HG03575 (cell line): ENCODE results near the gene ANO3.
"Not testable (repeated sequence)": the region's sequence is repeated elsewhere in the genome, so short reads cannot be mapped to it uniquely, and the experiment has no call there.

Experiments
- ATAC-seq: cut with Tn5 transposase; IDR thresholded peaks from one replicate; pipeline ENCODE4 v1.9.1; 2021; ENCODE audit not compliant: unreplicated experiment, insufficient number of reproducible peaks, low FRiP score; ENCODE audit errors: extremely low read depth

The ANO3 gene

DNA sequence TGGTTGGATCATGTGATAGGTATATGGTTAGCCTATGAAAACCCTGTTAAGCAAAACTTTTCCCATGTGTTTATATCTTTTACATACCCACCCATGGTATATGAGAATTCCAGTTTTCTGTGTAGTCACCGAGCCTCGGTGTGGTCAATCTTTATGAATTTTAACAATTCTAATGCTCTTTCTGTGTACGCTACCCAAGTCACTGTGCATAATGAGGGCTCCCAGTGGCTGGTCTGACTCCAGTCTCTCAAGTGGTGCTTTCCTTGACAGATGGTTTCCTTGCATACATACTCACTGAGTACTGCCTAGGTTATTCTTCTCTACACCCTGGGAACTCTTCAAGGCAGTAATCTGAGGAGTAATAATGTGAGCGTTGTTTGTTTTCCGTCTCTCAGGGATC, 222.5 kb downstream of the ANO3 start:
- ATAC-seq, result no peak

DNA sequence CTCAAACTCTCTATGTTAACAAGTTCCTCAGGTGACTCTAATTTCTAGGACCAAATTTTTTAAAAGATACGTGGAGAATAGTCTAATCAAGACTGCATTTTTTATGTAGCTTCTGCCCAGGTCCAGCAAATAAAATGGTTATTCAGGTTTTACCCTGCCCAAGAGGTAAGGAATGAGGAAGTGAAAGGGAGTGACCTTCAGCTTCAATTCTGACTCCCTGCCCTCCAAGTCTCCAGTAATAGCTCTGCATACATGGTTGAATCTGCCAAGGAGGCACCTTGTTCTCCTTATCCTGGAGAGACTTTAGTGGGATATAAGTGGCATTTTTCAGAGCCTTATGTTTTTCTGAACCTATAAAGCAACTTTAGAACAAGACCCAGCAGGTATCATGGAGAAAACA, 224.7 kb downstream of the ANO3 start:
- ATAC-seq, result no peak

DNA sequence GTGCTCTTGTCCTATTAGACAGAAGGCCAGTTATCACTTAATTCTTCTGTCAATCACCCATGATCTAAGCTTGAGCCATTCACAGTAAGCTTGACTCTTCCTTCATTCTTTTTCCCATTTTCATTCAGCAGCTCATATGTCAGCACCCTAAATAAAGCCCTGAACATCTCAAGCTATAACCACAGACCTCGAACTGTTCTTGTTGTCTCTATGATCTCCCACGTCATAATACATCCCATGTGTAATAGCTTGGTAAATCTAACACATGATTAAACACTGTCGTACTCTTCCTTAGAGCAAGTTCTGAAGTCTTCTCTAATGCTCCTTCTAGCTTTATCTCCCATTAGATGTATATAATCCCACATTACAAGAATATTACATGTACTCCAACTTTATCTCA, 225.7 kb downstream of the ANO3 start:
- ATAC-seq, result no peak

DNA sequence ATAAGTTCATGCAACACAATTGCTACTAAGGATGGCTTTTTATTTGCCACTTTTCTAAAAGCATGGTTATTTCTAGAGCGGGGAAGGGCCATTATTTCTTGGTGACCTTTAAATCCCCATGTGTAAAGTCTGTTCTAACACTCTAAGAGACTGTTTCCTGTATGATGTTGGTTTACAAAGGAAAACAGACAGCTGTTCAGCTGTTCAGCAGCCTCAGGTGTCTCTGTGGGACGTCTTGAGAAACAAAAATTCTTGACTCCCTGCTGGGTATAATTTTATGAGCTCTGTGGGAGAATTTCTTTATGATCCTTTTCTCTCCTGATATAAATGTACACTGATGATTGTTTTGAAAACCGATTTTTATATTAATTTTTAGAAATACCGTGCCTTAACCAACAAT, 226.3 kb downstream of the ANO3 start:
- no peak for ATAC-seq

DNA sequence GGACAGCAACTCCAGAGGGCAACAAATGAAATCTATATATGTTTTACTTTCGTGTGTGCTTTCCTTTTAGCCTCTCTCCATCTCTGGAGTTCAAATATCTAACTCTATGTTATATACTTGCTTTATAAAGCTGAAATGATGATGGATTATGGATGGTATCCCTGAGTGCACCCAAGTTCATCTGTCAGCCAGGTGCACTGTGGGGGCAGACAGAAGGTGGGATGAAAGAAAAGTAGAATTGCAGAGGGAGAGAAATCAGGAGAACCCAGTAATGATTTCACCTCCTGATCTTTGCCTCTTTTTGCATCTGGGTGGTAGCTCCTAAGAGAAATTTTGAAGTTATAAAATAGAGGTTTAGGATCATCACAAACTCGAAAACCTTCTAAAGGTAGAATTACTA, 237.7 kb downstream of the ANO3 start:
- no peak for ATAC-seq

DNA sequence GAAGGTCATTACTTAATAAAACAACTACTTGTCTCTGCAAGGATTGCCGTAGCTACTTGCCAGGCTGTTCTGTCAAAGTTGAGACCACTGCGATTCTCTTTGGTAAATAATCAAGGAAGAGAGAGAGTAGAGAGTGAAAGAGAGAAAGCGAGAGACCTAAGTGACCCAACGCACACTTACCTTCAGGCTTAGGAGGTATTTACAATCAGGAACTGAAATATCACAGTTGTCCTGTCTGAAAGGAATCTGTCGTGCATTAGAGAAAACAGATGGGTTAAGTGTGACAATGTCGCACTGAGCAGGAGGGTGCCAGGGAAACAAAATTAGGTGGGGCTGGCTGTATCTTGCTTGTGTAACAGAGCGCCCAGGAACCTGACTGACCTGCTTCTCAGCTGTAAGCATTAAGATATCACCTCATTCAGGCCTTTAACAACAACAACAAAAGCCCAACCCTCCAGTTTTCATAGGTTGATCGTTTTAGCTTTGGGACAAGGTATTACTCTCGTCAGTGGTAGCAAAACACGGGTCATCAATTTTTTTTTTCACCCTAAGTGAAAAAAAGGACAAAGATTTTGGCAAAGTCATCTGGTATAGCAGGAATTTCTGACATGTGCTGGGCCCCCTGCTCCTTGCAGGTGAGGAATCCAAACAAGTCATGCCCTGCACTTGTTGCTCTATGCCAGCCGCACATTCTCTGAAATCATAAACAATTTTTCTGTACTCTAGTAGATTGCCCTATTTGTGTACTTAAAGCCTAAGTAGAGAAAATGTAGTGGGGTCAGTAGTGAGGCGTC, 240.1 kb downstream of the ANO3 start, which contains the start of gene MUC15:
Gene MUC15 (minus strand): TSS at position 403 of the 794 bp plus-strand sequence. CDS start 5,169 bp downstream, outside the sequence.
- ATAC-seq, result no peak

DNA sequence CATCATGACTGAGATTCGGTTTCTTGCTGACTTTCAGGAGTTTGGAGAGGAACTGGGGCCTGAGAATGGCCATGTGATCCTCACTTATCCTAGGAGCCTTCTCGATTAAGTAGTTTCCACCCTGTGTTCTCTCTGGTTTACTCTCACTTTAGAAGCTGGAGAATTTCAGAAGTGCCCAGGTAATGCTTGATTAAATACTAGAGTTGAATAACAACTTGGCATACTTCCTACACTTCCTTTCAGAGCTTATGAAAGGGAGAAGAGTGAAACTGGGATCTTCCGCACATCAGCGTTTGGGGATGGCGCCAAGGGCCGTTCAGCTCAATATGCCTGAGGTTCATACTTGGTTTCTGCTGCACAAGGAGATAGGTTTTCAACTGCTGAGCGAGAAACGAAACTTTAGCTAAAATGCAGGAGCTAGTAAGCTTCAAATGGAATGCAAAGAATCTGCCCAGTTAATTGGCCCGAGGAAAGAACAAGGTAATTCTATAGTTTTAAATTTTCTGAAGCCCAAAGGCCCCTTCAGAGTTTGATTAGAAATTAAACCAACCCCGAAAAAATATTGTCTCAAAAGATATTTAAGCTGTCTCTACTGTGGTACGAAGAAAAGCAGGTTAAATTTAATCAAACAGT, 241.0 kb downstream of the ANO3 start:
- ATAC-seq, result no peak

DNA sequence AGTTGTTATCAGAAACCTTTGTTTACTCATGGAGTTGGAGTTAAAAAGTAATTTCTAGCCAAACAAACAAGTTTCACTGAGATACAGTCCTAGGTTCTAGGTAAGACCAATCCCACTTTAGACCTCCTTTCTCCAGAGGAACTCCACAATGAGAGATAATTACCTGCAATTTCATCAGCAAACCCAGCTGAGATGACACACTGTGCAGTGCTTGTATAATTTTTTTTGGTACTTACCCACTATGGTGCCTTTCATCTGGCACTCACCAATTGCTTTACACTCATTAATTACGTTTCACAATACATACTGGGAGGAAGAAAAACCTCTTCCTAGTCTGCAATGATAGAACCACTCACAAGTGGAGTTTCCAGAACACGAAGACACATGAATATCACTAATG, 242.0 kb downstream of the ANO3 start:
- ATAC-seq, result no peak

DNA sequence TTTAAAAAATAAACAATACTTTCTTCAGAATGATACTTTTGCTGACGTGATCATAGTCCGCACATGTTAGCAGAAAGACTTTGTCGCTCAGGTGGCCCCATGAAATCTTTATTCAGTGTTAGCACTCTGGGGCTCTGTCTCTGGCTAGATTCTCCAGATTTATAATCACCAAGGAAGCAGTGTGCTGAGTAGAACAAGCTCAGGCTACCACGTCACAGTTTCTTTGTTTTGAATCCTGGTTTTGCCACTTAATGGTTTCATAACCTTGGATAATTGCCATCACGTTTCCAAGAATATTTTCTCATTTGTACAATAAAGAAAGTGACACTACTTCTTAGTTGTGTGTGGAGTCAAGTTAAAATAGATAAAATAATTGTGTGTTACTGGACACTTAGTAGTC, 244.0 kb downstream of the ANO3 start:
- no peak for ATAC-seq

DNA sequence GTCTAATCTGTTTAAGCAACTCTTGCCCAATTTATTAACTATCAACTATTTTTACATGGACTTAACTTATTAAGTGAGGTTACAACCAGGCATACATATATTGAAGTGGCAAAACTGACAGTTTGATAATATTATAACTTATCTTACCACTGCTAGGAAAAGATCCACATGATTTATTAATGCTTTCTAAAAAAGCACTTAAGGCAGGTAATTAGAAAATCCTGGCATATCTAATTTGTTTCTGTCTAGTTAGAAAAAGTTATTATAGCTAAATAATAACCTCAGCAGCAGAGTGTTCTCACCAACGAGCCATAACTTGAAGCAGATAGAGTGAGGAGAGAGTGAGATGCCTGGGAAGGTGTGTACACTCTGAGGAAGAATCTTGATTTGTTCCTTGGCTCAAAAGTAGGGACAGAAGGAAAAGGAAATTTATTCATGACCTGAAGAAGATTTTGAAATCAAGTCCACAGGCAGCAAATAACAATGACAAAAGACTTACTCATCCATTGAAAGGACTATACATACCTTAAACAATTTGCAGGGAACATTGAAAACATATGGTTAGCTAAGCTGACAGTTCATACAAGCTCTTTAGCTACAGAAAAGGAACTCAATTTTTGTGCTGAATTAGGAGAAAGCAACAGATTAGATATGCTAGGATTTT, 247.2 kb downstream of the ANO3 start:
- no peak for ATAC-seq

DNA sequence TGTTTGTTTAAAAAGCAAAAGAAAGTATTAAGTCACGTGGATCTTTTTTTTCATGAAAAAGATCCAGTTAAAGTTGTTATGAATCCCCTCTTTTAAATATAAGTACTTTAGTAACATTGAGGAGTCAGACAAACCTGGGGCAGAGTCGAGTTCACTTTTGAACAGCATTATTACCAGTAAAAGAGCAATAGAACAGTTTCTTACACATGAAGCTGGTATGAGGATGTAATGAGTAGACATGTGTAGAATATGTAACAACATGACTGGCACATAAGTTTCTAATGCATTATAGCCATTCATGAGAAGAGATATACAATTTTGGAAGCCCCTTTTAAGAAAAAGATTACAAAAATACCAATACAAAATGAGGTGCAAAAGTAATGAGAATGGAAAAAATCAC, 247.8 kb downstream of the ANO3 start:
- no peak for ATAC-seq

DNA sequence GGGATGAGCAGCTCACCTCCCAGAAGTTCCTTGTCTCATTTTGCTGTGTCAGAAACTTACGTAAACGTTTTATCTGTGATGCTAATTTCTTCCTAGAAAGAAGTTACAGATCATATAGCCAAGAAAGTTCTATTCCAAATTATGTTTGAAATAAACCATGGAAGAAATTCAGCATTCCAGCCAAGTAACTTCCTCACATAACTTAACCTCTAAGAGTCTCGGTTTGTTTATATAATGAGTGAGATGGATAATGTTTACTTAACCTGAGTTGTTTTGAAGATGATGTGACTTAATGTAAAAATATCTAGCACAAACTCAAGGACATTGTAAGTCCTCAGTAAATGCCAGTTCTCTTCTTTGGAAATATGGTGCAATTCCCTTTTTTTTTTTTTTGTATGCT, 249.0 kb downstream of the ANO3 start:
- ATAC-seq, result no peak

DNA sequence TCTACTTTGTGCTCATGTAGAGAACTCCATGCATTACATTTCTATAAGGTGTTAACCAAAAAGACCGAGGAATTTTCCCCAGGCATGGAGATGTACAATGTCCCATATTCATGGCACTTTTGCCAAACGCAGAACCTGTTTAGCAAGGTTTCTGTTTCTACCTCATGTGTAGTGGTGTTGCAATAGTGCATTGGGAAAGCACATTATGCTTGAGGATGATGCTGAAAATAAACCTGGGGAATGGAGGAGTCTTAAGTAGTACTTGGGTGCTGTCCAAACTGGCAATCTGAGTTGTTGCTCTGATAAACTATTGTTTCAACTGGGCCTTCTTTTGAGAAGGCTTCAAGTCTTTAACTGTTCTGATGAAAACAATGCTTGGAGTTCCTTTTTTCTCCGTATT, 251.6 kb downstream of the ANO3 start:
- ATAC-seq, result no peak

DNA sequence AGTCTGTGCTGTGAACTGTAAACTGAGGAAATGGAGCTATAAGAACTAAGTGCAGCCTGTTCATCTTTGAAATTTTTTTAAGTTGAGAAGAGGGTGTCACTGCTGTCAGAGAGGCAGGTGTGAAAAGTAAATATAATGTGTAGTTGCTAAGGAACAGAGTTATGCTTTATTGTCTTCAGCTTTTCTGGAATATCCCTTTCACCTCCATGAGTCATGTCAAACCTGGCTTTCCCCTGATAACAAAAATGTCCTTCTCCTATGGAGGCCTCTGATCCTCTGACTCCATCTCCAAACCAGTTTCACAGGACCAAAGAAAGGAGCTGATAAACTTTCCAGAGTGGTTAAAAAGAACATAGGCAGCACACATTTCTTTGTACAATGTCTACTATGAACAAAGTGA, 252.9 kb downstream of the ANO3 start:
- ATAC-seq, result no peak

DNA sequence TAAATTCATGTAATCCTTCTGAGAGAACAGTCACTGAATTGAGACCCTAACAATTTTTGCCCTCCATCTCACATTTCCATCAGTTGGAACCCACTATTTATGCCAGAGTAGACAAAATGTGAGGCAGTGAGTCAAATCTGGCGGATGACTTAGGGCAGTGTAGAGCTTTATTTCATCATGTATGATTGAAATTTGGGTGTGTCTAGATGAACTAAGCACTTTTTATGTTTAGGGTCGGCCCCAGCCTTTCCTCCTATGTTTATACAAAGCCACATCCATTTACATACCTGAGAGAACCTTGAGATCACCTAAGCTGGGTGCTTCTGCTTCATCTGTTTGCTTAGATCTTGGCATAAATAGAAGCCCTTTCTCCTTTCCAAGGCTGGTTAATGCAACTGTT, 255.1 kb downstream of the ANO3 start:
- no peak for ATAC-seq

DNA sequence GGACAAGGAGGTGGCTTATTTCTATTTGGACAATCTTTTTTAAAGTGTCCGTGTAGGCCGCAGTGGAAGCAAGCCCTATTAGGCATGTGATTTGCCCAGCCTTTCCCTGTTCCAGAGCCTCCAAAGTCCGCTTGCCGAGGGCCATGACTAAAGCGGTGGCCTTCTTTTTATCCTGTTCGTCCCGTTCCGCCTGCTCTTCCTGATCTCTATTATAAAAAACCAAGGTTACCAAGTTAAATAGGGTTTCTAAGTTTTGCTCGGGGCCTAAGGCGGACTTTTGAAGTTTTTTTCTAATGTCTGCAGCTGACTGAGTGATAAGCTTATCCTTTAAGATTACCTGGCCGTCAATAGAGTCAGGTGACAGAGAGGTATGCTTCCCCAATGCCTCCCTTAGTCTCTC, 261.8 kb downstream of the ANO3 start:
- no peak for ATAC-seq

DNA sequence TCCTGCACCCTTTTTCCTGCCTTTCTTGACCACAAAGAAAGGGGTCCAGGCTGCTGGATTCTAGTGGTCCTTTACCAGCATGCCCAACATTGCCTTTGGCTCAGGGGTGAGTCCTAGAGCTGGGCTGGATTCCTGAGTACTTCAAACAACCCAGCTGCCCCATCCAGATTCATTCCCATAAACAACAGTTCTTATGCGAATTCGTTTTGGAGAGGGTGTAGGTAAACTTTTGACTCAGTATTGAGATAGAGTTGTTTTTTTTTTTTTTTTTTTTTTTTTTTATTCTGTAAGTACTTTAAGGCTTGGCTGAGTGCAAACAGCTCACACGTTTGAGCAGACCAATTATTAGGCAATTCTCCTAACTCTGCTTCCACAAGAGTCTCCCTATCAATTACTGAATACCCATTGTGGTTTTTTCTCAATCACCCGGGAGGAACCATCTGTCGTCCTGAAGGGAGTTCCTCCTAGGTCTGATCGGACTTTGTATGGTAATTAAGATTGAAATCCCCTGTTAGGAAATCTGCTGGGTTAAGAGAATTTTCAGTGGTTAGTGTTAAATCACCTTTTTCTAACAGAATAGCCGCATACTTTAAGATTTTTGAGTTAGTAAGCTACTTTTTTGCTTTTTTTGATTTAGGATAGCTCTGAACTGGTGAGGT, 263.4 kb downstream of the ANO3 start:
- ATAC-seq, result not testable (repeated sequence)

DNA sequence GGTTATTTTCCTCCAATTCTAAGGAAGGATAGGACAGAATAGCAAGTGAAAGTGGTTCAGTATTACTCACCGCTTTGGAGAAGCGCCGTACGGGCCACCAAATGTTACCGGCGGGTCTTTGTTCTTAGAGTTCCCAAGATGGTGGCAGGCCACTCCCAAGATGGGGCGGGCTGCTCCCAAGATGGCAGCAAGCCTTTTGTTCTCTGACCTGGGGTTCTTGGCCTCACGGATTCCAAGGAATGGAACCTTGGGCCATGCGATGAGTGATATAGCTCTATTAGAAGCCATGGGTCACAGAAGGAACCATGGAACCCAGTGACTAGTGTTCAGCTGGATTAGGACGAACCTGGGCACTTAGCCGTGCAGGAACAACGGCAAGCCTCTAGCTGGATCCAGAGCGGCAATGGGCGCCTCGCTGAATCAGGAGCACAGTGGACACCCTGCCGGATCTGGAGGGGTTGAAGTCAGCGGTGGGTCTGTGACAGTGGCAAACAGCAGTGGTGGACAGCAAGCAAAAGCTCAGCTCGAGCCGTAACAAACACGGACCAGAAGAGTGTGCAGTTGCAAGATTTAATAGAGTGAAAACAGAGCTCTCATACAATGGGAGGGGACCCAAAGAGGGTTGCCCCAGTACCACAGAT, 265.2 kb downstream of the ANO3 start:
- not testable (repeated sequence) for ATAC-seq

DNA sequence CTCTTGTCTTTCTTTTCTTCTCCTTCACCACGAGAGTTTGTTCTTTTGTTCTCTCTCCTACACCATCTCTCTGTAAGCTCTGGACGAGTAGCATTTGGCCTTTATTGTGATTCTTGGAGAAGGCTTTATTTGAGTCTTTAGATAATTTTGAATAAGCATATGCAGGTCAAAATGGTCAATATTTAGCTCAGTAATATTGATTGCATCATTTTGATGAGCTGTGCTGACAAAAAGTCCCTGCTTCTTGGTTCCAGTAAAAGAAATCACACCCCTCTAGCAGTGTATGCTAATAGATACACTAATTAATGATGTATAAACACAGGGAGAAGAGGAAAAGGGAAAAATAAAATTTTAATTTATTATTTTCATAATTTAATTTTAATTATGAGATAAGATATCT, 266.0 kb downstream of the ANO3 start:
- ATAC-seq, result no peak
